Esophagus (tissue), 2 donors: Measurements from ENCODE around the gene BIRC3. TPM values are rescaled to one million over a fixed set of nuclear protein-coding genes. Genes with fewer than 3 reads are reported as not detected.
"Not testable (repeated sequence)": the region's sequence is repeated elsewhere in the genome, so short reads cannot be mapped to it uniquely, and the experiment has no call there.

Source experiments
- H3K27ac ChIP-seq, 2 donors: one replicate each; pipeline ENCODE4 v1.5.1; 2013; ENCODE audit warnings: low read depth in 2 of 2, mild to moderate bottlenecking in 2 of 2, inconsistent platforms in 1 of 2, low read length in 1 of 2, moderate library complexity in 1 of 2
- H3K27me3 ChIP-seq, 2 donors: one replicate each; pipeline ENCODE4 v1.6.1; 2013; ENCODE audit warnings: low read length in 2 of 2, control low read depth in 1 of 2, mild to moderate bottlenecking in 1 of 2; ENCODE audit not compliant: insufficient read depth in 2 of 2, control insufficient read depth in 1 of 2
- H3K36me3 ChIP-seq, 2 donors: one replicate each; pipeline ENCODE4 v1.6.1; 2013; ENCODE audit warnings: low read length in 1 of 2; ENCODE audit not compliant: control insufficient read depth in 2 of 2, insufficient read depth in 2 of 2
- H3K4me1 ChIP-seq, 2 donors: one replicate each; pipeline ENCODE4 v1.6.1; 2013; ENCODE audit warnings: low read length in 1 of 2; ENCODE audit not compliant: control insufficient read depth in 2 of 2, insufficient read depth in 2 of 2
- H3K4me3 ChIP-seq, 2 donors: one replicate each; pipeline ENCODE4 v1.5.1; 2013; ENCODE audit warnings: low read length in 2 of 2, mild to moderate bottlenecking in 2 of 2, low read depth in 1 of 2, moderate library complexity in 1 of 2
- H3K9me3 ChIP-seq, 2 donors: one replicate each; pipeline ENCODE4 v1.6.1; 2013; ENCODE audit warnings: mild to moderate bottlenecking in 2 of 2, low read depth in 1 of 2, low read length in 1 of 2, moderate library complexity in 1 of 2; ENCODE audit not compliant: control insufficient read depth in 2 of 2, insufficient read depth in 1 of 2
- WGBS, 2 donors: extraction: QIAGEN DNeasy Blood & Tissue Kit; methylation state at CpG; one replicate each; pipeline ENCODE4 v1.1.7; 2013; 5-methylcytosine and 5-hydroxymethylcytosine counted together
- polyA plus RNA-seq, 2 donors: library from polyadenylated mRNA; stranded (reverse); fragments of 200-250 nt; gene quantifications; one replicate each; pipeline ENCODE4 v1.2.3, GENCODE V29; 2013
- donor health status: healthy with polysubstance abuse.
- donor health status: Bipolar disorder and iron deficiency.

Gene BIRC3
- polyA plus RNA-seq, 2 donors, result 2.2 to 9.8 TPM

DNA sequence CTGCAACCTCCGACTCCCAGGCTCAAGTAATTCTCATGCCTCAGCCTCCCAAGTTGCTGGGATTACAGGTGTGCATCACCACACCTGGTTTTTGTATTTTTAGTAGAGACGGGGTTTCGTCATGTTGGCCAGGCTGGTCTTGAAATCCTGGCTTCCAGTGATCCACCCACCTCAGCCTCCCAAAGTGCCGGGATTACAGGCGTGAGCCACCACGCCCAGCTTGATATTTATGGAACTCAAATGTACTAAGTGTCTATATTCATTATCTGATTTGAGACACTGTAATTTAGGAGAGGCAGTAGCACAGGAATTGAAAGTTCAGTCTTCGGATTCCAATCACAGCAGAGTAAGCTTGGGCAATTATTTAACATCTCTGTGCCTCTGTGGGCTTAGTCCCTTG, 24.0 kb downstream of the BIRC3 start:
- not testable (repeated sequence) for H3K9me3 ChIP-seq, H3K27ac ChIP-seq, H3K4me1 ChIP-seq, H3K36me3 ChIP-seq, H3K27me3 ChIP-seq, H3K4me3 ChIP-seq
- WGBS, 2 donors, result 69 to 74% methylated on average over 7 of the region's 7 CpGs

DNA sequence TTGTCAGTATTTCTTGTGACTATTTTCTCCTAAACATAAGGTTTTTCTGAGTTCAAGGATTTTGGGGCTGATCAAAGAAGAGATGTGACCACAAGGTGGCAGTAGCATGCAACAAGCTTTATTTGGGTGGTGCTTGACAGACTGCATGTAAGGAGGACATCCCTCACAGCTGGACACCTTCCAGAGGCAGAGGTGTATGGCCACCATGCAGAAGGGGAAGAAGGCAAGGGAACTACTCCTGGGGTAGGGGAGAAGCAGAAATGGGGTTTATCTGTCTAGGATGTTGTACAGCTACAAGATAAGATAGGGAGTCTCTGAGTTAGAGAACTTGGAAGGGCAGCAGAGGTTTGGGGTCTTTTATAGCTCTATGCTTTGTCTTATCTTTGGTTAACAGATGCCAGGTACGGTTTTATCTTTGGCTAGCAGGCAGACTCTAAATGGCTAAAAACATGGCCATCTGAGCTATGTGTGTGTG, 24.6 kb downstream of the BIRC3 start:
- Histone ChIP-seq H3K4me3 (no peak overlapping the region), H3K27ac (no peak overlapping the region), H3K9me3 (no peaks in the 10 kb centered on the region), H3K36me3 (no peaks in the 10 kb centered on the region), H3K27me3 (no peaks in the 10 kb centered on the region), H3K4me1 (no peaks in the 10 kb centered on the region)
- 43 to 46% methylated on average over 1 of the region's 1 CpG for WGBS, 2 donors

DNA sequence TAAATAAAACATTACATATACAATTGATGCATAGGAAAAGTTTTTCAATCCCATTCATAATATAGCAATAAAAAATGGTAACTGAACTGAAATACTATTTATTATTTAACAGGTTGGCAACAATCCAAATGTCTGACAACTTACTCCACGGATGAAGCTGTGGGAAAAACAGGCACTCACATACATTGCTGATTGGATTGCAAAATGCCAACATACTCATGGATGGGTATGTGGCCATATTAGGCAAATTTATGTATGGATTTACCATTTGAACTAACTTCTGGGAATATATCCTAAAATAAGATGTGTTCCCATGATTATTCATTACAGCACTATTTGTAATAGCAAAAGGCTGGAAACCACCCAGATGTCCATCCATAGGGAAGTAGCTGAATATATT, 26.5 kb downstream of the BIRC3 start:
- H3K4me3 ChIP-seq, result no peak overlapping the region
- H3K27ac ChIP-seq, result no peak overlapping the region
- H3K9me3 ChIP-seq, result no peaks in the 10 kb centered on the region
- H3K27me3 ChIP-seq, result no peaks in the 10 kb centered on the region
- no peaks in the 10 kb centered on the region for H3K4me1 ChIP-seq
- no peaks in the 10 kb centered on the region for H3K36me3 ChIP-seq
- WGBS, 2 donors, result 22 to 38% methylated on average over 1 of the region's 1 CpG

DNA sequence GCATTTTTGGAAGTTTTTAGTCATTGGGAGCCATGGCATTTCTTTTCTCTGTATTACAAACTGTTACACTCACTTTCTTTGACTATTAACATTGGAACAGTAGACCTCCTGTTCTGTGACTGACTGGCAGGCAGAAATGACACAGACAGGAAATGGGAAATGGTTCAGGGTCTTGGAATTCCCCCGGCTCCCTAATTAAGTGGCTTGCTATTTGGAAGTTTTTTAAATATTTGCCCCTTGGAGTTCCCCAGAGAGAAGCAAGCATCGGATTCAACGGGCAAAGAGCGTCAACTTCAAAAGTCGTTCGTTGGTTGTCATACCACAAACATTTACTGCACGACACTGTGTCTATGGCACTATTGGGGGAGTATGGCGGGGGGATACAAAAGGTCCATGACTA, 28.6 kb downstream of the BIRC3 start:
- Histone ChIP-seq H3K4me3 (peak overlapping the region in 1 of 2 donors; percentile 70), H3K9me3 (no peaks in the 10 kb centered on the region), H3K4me1 (no peaks in the 10 kb centered on the region), H3K27ac (peak overlapping the region in 1 of 2 donors; percentile 42), H3K36me3 (no peaks in the 10 kb centered on the region), H3K27me3 (no peaks in the 10 kb centered on the region)
- 16 to 18% methylated on average over 8 of the region's 8 CpGs for WGBS, 2 donors

DNA sequence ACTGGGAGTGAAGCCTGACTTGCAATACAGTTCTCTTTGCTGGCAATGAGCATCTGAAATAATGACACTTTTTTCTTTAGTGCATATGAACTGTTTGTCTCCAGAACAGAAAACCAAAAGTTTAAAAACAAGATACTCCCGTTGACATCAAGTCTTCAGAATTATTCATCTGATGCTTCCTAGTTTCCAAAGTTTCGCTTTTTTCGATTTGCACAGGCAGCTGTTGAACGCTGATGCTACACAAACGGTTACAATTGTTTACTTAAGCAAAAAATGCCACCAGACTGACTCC, 29.1 kb downstream of the BIRC3 start:
- peak overlapping the region; percentile 70 to 71 for H3K4me3 ChIP-seq
- whole genome bisulfite sequencing, 2 donors, result 0% methylated on average over 5 of the region's 5 CpGs
- peak overlapping the region; percentile 97 to 99 for H3K27ac ChIP-seq
- H3K27me3 ChIP-seq, result no peaks in the 10 kb centered on the region
- H3K9me3 ChIP-seq, result no peaks in the 10 kb centered on the region
- no peaks in the 10 kb centered on the region for H3K36me3 ChIP-seq
- H3K4me1 ChIP-seq, result no peaks in the 10 kb centered on the region

DNA sequence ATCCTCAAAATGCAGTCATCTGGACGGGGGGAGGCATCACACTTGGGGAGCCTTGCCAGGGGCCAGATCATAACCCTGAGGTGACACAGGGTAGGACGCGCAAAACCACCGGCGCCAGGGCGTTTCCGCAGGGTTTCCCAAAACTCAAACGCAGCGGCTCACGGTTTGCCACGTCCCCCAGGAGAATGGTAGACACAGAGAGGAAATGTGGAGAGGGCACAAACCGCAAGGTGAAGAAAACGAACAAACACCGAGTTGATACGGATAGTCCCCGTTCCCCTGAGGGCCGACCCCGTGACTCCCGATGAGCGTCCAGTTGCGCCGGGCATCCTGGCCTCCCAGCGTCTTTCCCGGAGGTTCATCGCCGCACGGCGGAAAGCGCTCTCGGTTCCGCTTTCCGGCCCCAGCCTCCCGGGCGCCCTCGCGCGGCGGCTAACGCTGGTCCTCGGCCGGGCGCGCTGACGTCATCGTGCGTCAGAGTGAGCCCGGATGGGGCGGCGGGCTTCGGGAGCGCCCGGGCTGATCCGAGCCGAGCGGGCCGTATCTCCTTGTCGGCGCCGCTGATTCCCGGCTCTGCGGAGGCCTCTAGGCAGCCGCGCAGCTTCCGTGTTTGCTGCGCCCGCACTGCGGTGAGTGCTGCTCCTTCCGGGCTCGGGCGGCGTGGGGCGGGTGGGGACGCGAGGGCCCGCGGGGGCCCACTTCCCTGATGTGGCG, 29.6 kb downstream of the BIRC3 start, which contains the start of gene BIRC2:
Gene BIRC2 (plus strand): TSS at position 467 of the 714 bp plus-strand sequence. CDS start 2,641 bp downstream, outside the sequence.
- Histone ChIP-seq H3K36me3 (no peaks in the 10 kb centered on the region), H3K4me1 (no peaks in the 10 kb centered on the region), H3K27ac (peak within 1 kb of the TSS; percentile 97 to 99), H3K4me3 (peak within 1 kb of the TSS; percentile 70 to 71), H3K9me3 (no peaks in the 10 kb centered on the region), H3K27me3 (no peaks in the 10 kb centered on the region)
- 0% methylated on average over 67 to 77 of the region's 77 CpGs for WGBS, 2 donors

DNA sequence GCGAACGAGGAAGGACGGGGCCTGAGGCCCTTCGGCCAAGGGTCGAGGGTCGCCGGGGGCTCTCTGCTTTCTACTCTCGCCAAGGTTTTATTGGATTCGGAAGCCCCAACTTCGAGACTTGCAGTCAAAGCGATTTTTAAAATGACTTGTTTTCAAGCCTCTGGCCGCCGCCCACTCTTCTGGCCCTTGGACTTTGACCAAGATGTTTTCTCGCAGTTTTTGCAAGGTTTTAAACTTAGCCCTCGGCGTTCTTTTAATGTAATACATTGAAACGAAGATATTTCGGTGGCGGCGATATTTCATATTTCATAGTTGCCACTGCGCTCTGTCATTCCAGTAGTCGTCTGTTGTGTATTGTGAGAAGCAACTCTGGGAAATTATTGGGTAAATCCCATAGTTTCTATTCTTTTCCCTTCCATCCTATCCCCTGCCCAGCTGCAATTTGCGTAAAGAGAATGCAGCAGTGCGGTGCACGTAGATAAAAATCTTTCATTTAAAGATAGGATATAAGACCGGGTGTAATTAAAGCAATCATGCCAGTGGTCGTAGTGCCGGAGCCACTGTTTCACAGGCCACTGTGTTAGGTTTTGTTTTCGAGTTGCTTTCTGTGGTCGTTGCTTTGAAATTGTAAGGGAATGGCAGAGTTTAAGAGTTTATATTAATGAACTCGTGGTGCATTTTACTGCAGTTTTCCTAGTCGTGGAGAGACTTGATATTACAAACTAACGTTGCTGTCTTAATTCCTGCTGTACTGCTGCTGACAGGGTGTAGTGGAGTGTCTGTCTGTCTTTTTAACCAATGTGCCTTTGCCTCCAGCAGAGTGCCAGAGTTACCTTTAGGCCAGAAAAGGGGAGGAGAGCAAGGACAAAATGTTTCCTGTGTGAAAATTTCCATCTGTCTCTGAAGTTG, 30.4 kb downstream of the BIRC3 start:
- Histone ChIP-seq H3K4me3 (peak overlapping the region; percentile 70 to 71), H3K27ac (peak overlapping the region; percentile 97 to 99), H3K9me3 (no peaks in the 10 kb centered on the region), H3K4me1 (no peaks in the 10 kb centered on the region), H3K36me3 (no peaks in the 10 kb centered on the region), H3K27me3 (no peaks in the 10 kb centered on the region)
- WGBS, 2 donors, result 0% methylated on average over 33 of the region's 33 CpGs

DNA sequence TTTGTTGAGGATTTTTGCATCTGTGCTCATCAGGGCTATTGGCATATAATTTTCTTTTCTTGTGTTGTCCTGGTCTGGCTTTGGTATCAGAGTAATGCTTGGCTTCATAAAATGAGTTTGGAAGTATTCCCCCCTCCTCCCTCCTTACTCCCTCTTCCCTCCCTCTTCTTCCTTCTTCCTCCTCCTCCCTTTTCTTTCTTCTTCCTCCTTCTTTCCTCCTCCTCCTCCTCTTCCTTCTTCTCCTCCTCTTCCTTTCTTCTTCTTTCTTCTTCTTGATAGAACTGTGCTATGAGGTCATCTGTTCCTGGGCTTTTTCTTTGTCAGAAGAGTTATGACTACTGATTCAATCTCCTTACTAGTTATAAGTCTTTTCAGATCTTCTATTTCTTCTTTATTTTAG, 39.8 kb downstream of the BIRC3 start:
- no peak overlapping the region for H3K4me3 ChIP-seq
- H3K4me1 ChIP-seq, result no peaks in the 10 kb centered on the region
- H3K27ac ChIP-seq, result no peak overlapping the region
- peaks cover 0 to 9% of the 10 kb centered on the region in 2 donors for H3K36me3 ChIP-seq
- no peaks in the 10 kb centered on the region for H3K27me3 ChIP-seq
- no peaks in the 10 kb centered on the region for H3K9me3 ChIP-seq

DNA sequence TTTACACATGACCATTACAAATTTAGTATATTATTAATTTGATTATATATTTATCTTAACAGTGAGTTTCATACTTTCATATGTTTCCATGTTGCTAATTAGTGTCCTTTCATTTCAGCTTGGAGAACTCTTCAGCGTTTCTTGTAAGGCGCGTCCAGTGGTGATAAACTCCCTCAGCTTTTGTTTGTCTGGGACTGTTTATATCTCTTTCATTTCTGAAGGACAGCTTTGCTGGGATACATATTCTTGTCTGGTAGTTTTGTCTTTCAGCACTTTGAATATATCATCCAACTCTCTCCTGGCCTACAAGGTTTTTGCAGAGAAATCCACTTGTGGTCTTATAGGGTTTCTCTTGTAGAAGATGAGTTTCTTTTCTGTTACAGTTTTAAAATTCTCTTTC, 42.1 kb downstream of the BIRC3 start:
- WGBS, 2 donors, result 81 to 96% methylated on average over 3 of the region's 3 CpGs
- H3K27ac ChIP-seq, result no peak overlapping the region
- peaks cover 0 to 9% of the 10 kb centered on the region in 2 donors for H3K36me3 ChIP-seq

More for the DNA sequence above, 42.1 kb downstream of the BIRC3 start:
- Histone ChIP-seq H3K9me3 (no peaks in the 10 kb centered on the region), H3K27me3 (no peaks in the 10 kb centered on the region), H3K4me3 (no peak overlapping the region), H3K4me1 (no peaks in the 10 kb centered on the region)
